ENCODE data around the gene CEP68.

DNA sequence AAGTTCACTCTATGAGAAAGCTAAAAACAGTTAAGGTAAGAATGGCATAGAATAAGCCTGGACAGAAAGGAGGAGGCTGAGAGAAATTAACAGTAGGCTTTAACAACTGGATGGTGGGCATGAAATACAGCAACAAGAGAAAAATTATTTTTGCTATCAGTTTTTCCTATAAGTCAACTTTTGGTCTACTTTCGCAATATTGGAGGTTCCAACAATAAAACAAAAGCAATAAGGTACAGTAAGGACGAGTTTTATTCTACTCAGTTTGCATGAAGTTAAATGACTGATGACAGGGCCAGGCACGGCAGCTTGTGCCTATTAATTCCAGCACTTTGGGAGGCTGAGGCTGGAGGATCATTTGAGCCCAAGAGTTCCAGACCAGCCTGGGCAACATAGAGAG is 56.4 kb downstream of the CEP68 start:
- no peak for TF ChIP-seq POLR2A (IDR thresholded peaks at IDR 0.05; ENCODE audit: low read depth, low read length)
- no peak for TF ChIP-seq POLR2AphosphoS5 (IDR thresholded peaks at IDR 0.05; ENCODE audit: low read depth, low read length)
- TF ChIP-seq TAF1 (IDR thresholded peaks at IDR 0.05; ENCODE audit: borderline replicate concordance, low read depth, low read length): no peak
